ENCODE results near the gene ZCCHC7. TPM values are rescaled to one million over a fixed set of nuclear protein-coding genes. Genes with fewer than 3 reads are reported as not detected.

ZCCHC7 gene
- total RNA-seq, 1 experiment from 2014 or later, result 31.2 TPM

DNA sequence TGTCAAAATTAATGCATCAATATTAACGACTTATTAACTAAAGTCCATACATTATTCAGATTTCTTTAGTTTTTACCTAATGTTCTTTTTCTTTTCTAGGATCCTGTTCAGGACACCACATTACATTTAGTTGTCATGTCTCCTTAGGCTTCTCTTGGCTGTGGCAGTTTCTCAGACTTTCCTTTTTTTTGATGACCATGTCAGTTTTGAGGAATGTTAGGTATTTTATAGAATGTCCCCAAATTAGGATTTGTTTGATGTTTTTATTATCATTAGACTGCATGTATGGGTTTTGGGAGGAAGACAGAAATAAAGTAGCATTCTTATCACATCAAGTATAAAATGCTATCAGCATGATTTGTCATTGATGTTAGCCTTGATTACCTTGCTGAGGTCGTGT lies 32.0 kb downstream of the ZCCHC7 start:
- H3K4me3 ChIP-seq (replicated peaks in 1 of 2; ENCODE audit: low read depth in 1 of 2, low read length in 2 of 2), result no peak overlapping the region
- H4K20me1 ChIP-seq (ENCODE audit: insufficient read depth), result no peaks in the 10 kb centered on the region
- DNase-seq (ENCODE audit: low read depth, low spot score), result no peak
- no peak overlapping the region for H3K27ac ChIP-seq (ENCODE audit: low read depth, low read length)
- no peak overlapping the region for H2AFZ ChIP-seq (ENCODE audit: low read depth, low read length, poor library complexity, severe bottlenecking)
- no TSS peak for BruUV-seq (replicated peaks)
- CTCF ChIA-PET, result no interaction called here
- no peaks in the 10 kb centered on the region for H3K9me3 ChIP-seq (ENCODE audit: control insufficient read depth in 1 of 2, insufficient read depth in 1 of 2, low read depth in 1 of 2, low read length in 2 of 2)
- H3K4me2 ChIP-seq (ENCODE audit: low read length), result no peak overlapping the region
- no peak overlapping the region for H3K9ac ChIP-seq (ENCODE audit: low read length)
- no peaks in the 10 kb centered on the region for H3K4me1 ChIP-seq (ENCODE audit: control insufficient read depth in 1 of 2, insufficient read depth in 2 of 2, low read length in 2 of 2)
- 0 out of 4 replicates have a peak, but pooled peaks cover 0 to 6% of the 10 kb centered on the region in 2 experiments for H3K36me3 ChIP-seq (ENCODE audit: control insufficient read depth in 1 of 2, insufficient read depth in 2 of 2, low read length in 2 of 2)
- intact Hi-C loops (cut with micrococcal nuclease), result no loop called here
- RAD21 ChIA-PET (ENCODE audit: low non-redundant PET in 1 of 2, low total read pairs in 2 of 2, uncharacterized antibody in 2 of 2, unreplicated experiment in 2 of 2), result no interaction called here
- no peak for TF ChIP-seq CEBPB (IDR thresholded peaks at IDR 0.05; ENCODE audit: low read depth)
- TF ChIP-seq EZH2 (IDR thresholded peaks at IDR 0.05), result no peak
- no peak for TF ChIP-seq ZFX (IDR thresholded peaks at IDR 0.05)
- no peak for TF ChIP-seq POLR2A (IDR thresholded peaks at IDR 0.05; ENCODE audit: borderline replicate concordance, extremely low read depth, insufficient read depth, insufficient read length)
- no peak for TF ChIP-seq SP1 (IDR thresholded peaks at IDR 0.05; ENCODE audit: low read depth)
- TF ChIP-seq SRF (IDR thresholded peaks at IDR 0.05; ENCODE audit: low read depth), result no peak
- TF ChIP-seq, protein P1, sequence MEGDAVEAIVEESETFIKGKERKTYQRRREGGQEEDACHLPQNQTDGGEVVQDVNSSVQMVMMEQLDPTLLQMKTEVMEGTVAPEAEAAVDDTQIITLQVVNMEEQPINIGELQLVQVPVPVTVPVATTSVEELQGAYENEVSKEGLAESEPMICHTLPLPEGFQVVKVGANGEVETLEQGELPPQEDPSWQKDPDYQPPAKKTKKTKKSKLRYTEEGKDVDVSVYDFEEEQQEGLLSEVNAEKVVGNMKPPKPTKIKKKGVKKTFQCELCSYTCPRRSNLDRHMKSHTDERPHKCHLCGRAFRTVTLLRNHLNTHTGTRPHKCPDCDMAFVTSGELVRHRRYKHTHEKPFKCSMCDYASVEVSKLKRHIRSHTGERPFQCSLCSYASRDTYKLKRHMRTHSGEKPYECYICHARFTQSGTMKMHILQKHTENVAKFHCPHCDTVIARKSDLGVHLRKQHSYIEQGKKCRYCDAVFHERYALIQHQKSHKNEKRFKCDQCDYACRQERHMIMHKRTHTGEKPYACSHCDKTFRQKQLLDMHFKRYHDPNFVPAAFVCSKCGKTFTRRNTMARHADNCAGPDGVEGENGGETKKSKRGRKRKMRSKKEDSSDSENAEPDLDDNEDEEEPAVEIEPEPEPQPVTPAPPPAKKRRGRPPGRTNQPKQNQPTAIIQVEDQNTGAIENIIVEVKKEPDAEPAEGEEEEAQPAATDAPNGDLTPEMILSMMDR (IDR thresholded peaks at IDR 0.05 in 2 of 3, conservative IDR thresholded peaks at IDR 0.05 in 1 of 3; ENCODE audit: borderline replicate concordance in 1 of 3, insufficient read depth in 1 of 3, low read depth in 2 of 3, low read length in 2 of 3), result no peak
- TF ChIP-seq, protein P2, sequence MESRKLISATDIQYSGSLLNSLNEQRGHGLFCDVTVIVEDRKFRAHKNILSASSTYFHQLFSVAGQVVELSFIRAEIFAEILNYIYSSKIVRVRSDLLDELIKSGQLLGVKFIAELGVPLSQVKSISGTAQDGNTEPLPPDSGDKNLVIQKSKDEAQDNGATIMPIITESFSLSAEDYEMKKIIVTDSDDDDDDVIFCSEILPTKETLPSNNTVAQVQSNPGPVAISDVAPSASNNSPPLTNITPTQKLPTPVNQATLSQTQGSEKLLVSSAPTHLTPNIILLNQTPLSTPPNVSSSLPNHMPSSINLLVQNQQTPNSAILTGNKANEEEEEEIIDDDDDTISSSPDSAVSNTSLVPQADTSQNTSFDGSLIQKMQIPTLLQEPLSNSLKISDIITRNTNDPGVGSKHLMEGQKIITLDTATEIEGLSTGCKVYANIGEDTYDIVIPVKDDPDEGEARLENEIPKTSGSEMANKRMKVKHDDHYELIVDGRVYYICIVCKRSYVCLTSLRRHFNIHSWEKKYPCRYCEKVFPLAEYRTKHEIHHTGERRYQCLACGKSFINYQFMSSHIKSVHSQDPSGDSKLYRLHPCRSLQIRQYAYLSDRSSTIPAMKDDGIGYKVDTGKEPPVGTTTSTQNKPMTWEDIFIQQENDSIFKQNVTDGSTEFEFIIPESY (IDR thresholded peaks at IDR 0.05; ENCODE audit: extremely low read depth, insufficient replicate concordance, low read length), result no peak
- TF ChIP-seq YY1 (IDR thresholded peaks at IDR 0.05; ENCODE audit: extremely low read depth, insufficient replicate concordance, low read depth, low read length), result no peak
- TF ChIP-seq TCF7L2 (IDR thresholded peaks at IDR 0.05; ENCODE audit: borderline replicate concordance, extremely low read depth, insufficient read depth, insufficient read length), result no peak
- no peaks in the 10 kb centered on the region for H3K27me3 ChIP-seq (ENCODE audit: insufficient read depth, low read length)
- H3K9me2 ChIP-seq (ENCODE audit: insufficient read depth), result no peaks in the 10 kb centered on the region
- ATAC-seq, result no peak
- H3K79me2 ChIP-seq (ENCODE audit: insufficient read depth, low read length), result peaks cover 68% of the 10 kb centered on the region
- POLR2A ChIA-PET, result no interaction called here

Data from HCT116 (cell line).